HG03280 (cell line): ENCODE data around the gene C2.
A peak's percentile ranks its signal among the peaks of the same experiment; 100 is the strongest.

Experiments used
- ATAC-seq: cut with Tn5 transposase; IDR thresholded peaks from one replicate; pipeline ENCODE4 v1.9.1; 2021; ENCODE audit warnings: mild to moderate bottlenecking, moderate library complexity; ENCODE audit not compliant: unreplicated experiment

Gene C2

GRCh38 chr6:31927242-31927862 lies at the start of gene C2:
Gene C2, plus strand, starts transcription at chr6:31927717. Its CDS starts 36 bp downstream, at chr6:31927753.
- no peak for ATAC-seq

GRCh38 chr6:31878222-31878621 lies 49.3 kb upstream of the C2 start:
- ATAC-seq, result no peak

- ATAC-seq, result no peak
Observed at GRCh38 chr6:31878726-31879125, 48.8 kb upstream of the C2 start, which contains the start of gene SLC44A4. Gene SLC44A4, minus strand, starts transcription at chr6:31878997. Its CDS starts 17 bp downstream, at chr6:31878980.

- ATAC-seq, result no peak
Observed at GRCh38 chr6:31879143-31879542, 48.4 kb upstream of the C2 start.

- no peak for ATAC-seq
Observed at GRCh38 chr6:31879901-31880300, 47.6 kb upstream of the C2 start.

- ATAC-seq, result no peak
Observed at GRCh38 chr6:31880616-31881015, 46.9 kb upstream of the C2 start.

- ATAC-seq, result no peak
Observed at GRCh38 chr6:31881136-31881859, 46.2 kb upstream of the C2 start.

GRCh38 chr6:31882344-31882743 lies 45.2 kb upstream of the C2 start:
- ATAC-seq, result no peak

GRCh38 chr6:31883676-31884075 lies 43.8 kb upstream of the C2 start:
- ATAC-seq, result no peak

GRCh38 chr6:31884528-31885035 lies 42.9 kb upstream of the C2 start:
- ATAC-seq, result no peak

- ATAC-seq, result no peak
Observed at GRCh38 chr6:31886541-31886991, 41.0 kb upstream of the C2 start.

- ATAC-seq, result no peak
Observed at GRCh38 chr6:31887173-31888007, 40.1 kb upstream of the C2 start.

- ATAC-seq, result no peak
Observed at GRCh38 chr6:31888276-31889258, 39.0 kb upstream of the C2 start.

GRCh38 chr6:31889331-31889972 lies 38.1 kb upstream of the C2 start:
- no peak for ATAC-seq

- ATAC-seq, result no peak
Observed at GRCh38 chr6:31892821-31893220, 34.7 kb upstream of the C2 start.

- ATAC-seq, result no peak
Observed at GRCh38 chr6:31896493-31896855, 31.0 kb upstream of the C2 start.

- ATAC-seq, result no peak
Observed at GRCh38 chr6:31896856-31897611, 30.5 kb upstream of the C2 start.

- peak; percentile 62 for ATAC-seq
Observed at GRCh38 chr6:31897612-31898382, 29.7 kb upstream of the C2 start, which contains the start of gene EHMT2. Gene EHMT2, minus strand, starts transcription at chr6:31897698. Its CDS starts 21 bp downstream, at chr6:31897677.
